Keratinocyte (primary cell): ENCODE data around the gene RPN1.

ENCODE experiments used
- CTCF ChIP-seq, 3 experiments: IDR thresholded peaks in 1 of 3; conservative IDR thresholded peaks in 1 of 3; optimal IDR thresholded peaks in 1 of 3; 2 replicates in 2 of 3; 3 replicates in 1 of 3; pipeline versions ENCODE3 to v1.5.1; 2011; ENCODE audit warnings: low read length in 3 of 3, mild to moderate bottlenecking in 3 of 3, moderate library complexity in 2 of 3, control low read depth in 1 of 3, inconsistent platforms in 1 of 3; ENCODE audit not compliant: insufficient read depth in 2 of 3; ENCODE audit errors: extremely low read depth in 1 of 3
- EZH2 ChIP-seq: IDR thresholded peaks from one replicate; pipeline ENCODE4 v1.6.1; 2012; ENCODE audit warnings: inconsistent platforms, mild to moderate bottlenecking, low read length, moderate library complexity

- no peak for TF ChIP-seq CTCF (optimal IDR thresholded peaks at IDR 0.05 in 1 of 3, IDR thresholded peaks at IDR 0.05 in 1 of 3, conservative IDR thresholded peaks at IDR 0.05 in 1 of 3; ENCODE audit: extremely low read depth in 1 of 3, insufficient read depth in 2 of 3, low read length in 3 of 3)
- TF ChIP-seq EZH2 = no peak
Measured at GRCh38 chr3:128579927-128580326, 70.7 kb downstream of the RPN1 start.
